ENCODE measurements around the gene SERPINB6.
"Not testable (repeated sequence)": the region's sequence is repeated elsewhere in the genome, so short reads cannot be mapped to it uniquely, and the experiment has no call there.

DNA sequence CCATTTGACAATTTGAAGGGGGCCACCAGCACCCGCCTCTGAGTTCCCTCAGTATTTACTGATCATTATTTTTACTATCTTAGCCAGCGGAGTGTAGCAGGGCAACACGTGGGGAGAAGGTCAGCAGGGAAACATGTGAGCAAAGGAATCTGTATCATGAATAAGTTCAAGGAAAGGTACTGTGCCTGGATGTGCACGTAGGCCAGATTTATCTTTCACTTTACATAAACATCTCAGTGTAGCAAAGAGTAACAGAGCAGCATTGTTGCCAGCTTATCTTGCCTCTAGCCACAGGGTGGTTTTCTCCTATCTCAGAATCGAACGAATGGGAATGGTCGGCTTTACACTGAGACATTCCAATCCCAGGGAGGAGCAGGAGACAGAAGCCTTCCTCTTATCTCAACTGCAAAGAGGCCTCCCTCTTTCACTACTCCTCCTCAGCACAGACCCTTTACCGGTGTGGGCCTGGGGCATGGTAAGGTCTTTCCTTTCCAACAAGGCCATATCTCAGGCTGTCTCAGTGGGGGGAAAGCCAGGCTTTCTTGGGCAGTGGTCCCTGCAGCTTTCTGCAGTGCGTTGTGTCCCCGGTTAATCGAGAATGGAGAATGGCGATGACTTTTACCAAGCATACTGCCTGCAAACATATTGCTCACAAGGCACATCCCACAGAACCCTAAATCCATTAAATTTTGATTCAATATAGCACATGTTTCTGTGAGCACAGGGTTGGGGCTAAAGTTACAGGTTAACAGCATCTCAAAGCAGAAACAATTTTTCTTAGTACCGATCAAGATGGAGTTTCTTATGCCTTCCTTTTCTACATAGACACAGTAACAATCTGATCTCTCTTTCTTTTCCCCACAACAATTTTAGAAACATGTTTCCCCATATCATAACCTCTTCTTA lies 45.3 kb downstream of the SERPINB6 start:
- not testable (repeated sequence) for TF ChIP-seq CTCF, POLR2A (IDR thresholded peaks at IDR 0.05)

Measured in lower leg skin (tissue), 3 donors.